Measurements from ENCODE around the gene LMO1.
A peak's percentile ranks its signal among the peaks of the same experiment; 100 is the strongest.

The LMO1 gene

DNA sequence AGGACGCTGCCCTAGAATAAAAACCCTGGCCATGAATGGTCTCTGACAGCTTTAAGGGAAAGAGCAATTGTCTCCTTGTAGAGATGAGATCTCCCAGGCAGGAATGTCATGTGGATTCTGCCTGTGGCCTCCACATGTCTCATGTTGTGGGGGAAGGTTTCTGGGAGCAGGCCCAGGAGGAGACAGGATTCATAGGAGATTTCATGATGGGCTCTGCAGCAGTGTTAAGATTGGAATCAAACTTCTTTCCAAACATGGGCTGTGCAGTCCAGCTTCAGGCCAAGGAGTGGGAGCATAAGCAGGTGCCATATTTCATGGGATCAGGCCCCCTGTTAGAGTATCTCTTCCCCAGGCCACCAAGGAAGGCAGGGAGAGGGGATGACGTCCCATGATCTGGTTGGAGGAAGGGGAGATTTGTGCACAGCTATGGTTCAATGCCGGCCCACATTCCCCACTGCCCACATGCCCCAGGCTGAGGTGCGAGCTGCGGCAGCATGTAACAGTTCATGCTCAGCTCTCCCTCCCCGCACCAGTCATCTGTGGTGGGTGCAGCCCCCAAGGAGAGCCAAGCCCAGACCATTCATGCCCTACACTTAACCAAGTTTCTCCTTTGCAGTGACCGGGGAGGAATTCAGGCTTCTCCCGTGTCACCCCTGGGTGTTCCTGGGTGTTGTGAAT is 42.5 kb downstream of the LMO1 start:
- TF ChIP-seq CTCF (IDR thresholded peaks at IDR 0.05; ENCODE audit: low read depth, low read length, missing control alignments): no peak
- no peak for DNase-seq (ENCODE audit: low read depth)
- in situ Hi-C loops (cut with HindIII; ENCODE audit: low sequenced_read_pairs): no loop called here
- H3K4me3 ChIP-seq (ENCODE audit: low read depth, low read length): no peak overlapping the region

- no peak overlapping the region for H3K4me3 ChIP-seq (ENCODE audit: low read depth, low read length)
- no peak for DNase-seq (ENCODE audit: low read depth)
- TF ChIP-seq CTCF (IDR thresholded peaks at IDR 0.05; ENCODE audit: low read depth, low read length, missing control alignments): no peak
- in situ Hi-C loops (cut with HindIII; ENCODE audit: low sequenced_read_pairs): no loop called here
Measured at GRCh38 chr11:8220261-8221045, 43.2 kb downstream of the LMO1 start.

GRCh38 chr11:8219257-8220021 is 44.2 kb downstream of the LMO1 start:
- in situ Hi-C loops (cut with HindIII; ENCODE audit: low sequenced_read_pairs): no loop called here
- peak; percentile 34 for DNase-seq (ENCODE audit: low read depth)
- peak; percentile 89 for TF ChIP-seq CTCF (IDR thresholded peaks at IDR 0.05; ENCODE audit: low read depth, low read length, missing control alignments)

GRCh38 chr11:8218840-8219239 is 44.8 kb downstream of the LMO1 start:
- TF ChIP-seq CTCF (IDR thresholded peaks at IDR 0.05; ENCODE audit: low read depth, low read length, missing control alignments): no peak
- in situ Hi-C loops (cut with HindIII; ENCODE audit: low sequenced_read_pairs): no loop called here
- no peak overlapping the region for H3K4me3 ChIP-seq (ENCODE audit: low read depth, low read length)
- DNase-seq (ENCODE audit: low read depth): no peak

More at GRCh38 chr11:8219257-8220021, 44.2 kb downstream of the LMO1 start:
- H3K4me3 ChIP-seq (ENCODE audit: low read depth, low read length): no peak overlapping the region

GRCh38 chr11:8218409-8218808 is 45.3 kb downstream of the LMO1 start:
- DNase-seq (ENCODE audit: low read depth): no peak
- in situ Hi-C loops (cut with HindIII; ENCODE audit: low sequenced_read_pairs): no loop called here
- no peak for TF ChIP-seq CTCF (IDR thresholded peaks at IDR 0.05; ENCODE audit: low read depth, low read length, missing control alignments)
- no peak overlapping the region for H3K4me3 ChIP-seq (ENCODE audit: low read depth, low read length)

DNA sequence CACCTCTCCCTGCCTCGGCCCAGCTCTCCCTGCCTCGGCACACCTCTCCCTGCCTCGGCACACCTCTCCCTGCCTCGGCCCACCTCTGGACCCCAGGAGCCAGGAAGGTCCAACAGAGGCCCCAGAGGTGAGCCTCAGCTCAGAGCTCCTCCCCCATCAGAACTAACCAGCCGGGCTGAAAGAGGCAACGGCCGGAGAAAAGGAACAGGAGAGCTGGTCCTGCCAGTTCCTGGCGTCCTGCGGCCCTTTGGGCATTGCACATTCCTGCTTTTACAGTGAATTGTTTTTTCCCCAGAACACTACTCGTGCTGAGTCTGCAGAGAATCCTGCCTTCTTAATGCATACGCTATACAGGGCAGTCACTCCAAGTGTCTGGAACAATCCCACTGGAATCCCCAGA is 45.8 kb downstream of the LMO1 start:
- in situ Hi-C loops (cut with HindIII; ENCODE audit: low sequenced_read_pairs): no loop called here
- no peak overlapping the region for H3K4me3 ChIP-seq (ENCODE audit: low read depth, low read length)
- TF ChIP-seq CTCF (IDR thresholded peaks at IDR 0.05; ENCODE audit: low read depth, low read length, missing control alignments): no peak
- no peak for DNase-seq (ENCODE audit: low read depth)
